ENCODE measurements around the gene ANKS6. TPM values are rescaled to one million over a fixed set of nuclear protein-coding genes. Genes with fewer than 3 reads are reported as not detected.

ANKS6 gene
- total and polyA plus RNA-seq, 9 donors: 10.2 to 17.1 (median 14.2) TPM

DNA sequence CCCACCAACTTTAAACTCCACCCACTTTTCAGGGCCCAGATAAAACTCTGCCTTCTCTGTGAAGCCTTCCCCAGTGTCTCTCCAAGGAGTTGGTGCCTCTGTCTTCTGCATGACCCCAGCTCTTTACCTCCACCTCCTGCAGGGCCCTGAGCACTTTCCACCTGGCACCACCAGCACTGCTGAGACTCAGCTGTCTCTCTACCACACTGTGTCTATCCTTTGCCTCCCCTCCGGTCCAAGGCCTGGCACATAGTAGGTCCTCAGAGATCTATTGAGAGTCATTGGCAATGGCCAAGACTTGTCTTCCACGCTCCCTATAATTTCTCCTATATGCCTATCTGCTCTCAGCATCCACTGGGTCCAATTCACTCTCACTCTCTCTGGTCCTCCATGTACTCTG lies 74.7 kb downstream of the ANKS6 start:
- DNase-seq: no peak
- 88% methylated on average over 2 of the region's 2 CpGs for WGBS (ENCODE audit: insufficient coverage)
- Histone ChIP-seq H3K27me3 (ENCODE audit: control insufficient read depth, insufficient read depth, low read length) (peaks cover 14% of the 10 kb centered on the region), H3K9me3 (replicated peaks; ENCODE audit: control insufficient read depth, low read depth, low read length) (no peaks in the 10 kb centered on the region), H3K36me3 (ENCODE audit: control insufficient read depth, insufficient read depth, low read length) (no peaks in the 10 kb centered on the region), H3K4me3 (ENCODE audit: low read length) (no peak overlapping the region), H3K4me1 (ENCODE audit: control insufficient read depth, insufficient read depth, low read length) (no peaks in the 10 kb centered on the region), H3K27ac (ENCODE audit: low read length) (no peak overlapping the region)

DNA sequence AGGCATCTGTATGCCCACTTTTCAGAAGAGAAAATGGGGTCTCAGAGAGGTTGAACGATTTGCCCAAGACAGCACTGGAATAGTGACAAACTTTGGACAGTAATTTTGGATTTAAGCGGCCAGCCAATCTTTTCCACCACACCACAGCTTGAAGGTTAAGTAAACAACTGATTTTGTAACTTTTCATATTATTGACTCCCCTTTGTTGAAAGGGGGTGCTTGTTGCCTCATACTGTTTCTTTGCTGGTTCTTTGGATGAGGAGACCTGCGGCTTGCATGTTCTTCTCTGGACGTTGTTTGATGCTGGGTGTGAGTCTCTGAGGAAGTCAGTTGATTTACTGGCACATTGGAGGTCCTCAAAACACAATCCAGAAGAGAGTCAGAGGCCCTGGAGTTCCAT lies 76.0 kb downstream of the ANKS6 start:
- no peaks in the 10 kb centered on the region for H3K36me3 ChIP-seq (ENCODE audit: control insufficient read depth, insufficient read depth, low read length)
- no CpG with 5 or more reads among the region's 4 CpGs for WGBS (ENCODE audit: insufficient coverage)
- no peaks in the 10 kb centered on the region for H3K4me1 ChIP-seq (ENCODE audit: control insufficient read depth, insufficient read depth, low read length)
- no peaks in the 10 kb centered on the region for H3K9me3 ChIP-seq (replicated peaks; ENCODE audit: control insufficient read depth, low read depth, low read length)
- no peak overlapping the region for H3K27ac ChIP-seq (ENCODE audit: low read length)
- peaks cover 14% of the 10 kb centered on the region for H3K27me3 ChIP-seq (ENCODE audit: control insufficient read depth, insufficient read depth, low read length)
- no peak for DNase-seq
- H3K4me3 ChIP-seq (ENCODE audit: low read length): no peak overlapping the region

DNA sequence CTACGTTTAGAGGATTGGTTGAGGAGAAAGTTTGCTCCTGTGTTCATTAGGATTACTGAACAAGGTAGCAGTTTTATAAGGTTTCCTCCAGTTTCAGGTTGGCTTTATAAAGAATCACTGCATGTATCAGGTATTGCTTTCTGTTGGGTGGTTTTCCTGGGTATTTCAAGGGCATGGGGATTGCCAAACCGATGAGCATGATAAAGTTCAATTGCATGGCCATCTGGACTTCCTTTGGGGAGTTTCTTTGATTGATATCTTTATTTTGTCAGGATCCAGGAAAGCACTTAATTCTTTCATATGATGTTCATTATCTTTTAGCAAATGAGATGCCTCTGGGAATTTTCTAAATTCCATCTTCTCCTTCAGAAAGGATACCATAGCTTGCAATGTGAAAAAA lies 77.3 kb downstream of the ANKS6 start:
- Histone ChIP-seq H3K4me3 (ENCODE audit: low read length) (no peak overlapping the region), H3K27ac (ENCODE audit: low read length) (no peak overlapping the region), H3K36me3 (ENCODE audit: control insufficient read depth, insufficient read depth, low read length) (no peaks in the 10 kb centered on the region), H3K9me3 (replicated peaks; ENCODE audit: control insufficient read depth, low read depth, low read length) (no peaks in the 10 kb centered on the region), H3K27me3 (ENCODE audit: control insufficient read depth, insufficient read depth, low read length) (peaks cover 15% of the 10 kb centered on the region), H3K4me1 (ENCODE audit: control insufficient read depth, insufficient read depth, low read length) (no peaks in the 10 kb centered on the region)
- DNase-seq: no peak
- 80% methylated on average over 1 of the region's 2 CpGs for WGBS (ENCODE audit: insufficient coverage)

DNA sequence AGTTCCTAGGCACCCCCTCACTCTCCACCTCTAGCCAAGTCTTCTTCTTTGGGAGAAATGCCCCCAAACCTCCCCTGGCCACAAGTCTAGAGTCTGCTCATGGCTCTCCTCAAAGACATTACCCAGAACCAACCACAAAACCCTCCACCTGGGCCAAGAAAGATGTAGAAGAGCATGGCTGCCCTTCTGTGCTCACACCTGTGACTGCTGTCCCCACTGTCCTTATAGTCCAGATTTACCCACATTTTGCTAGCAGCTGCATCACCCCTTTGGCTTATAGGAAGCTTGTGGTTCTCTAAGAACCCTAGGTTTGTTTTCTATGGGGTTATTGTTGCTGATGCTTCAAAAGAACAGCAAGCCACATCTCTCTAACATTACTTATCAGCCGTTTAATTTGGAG lies 81.5 kb downstream of the ANKS6 start:
- Histone ChIP-seq H3K4me3 (ENCODE audit: low read length) (no peak overlapping the region), H3K4me1 (ENCODE audit: control insufficient read depth, insufficient read depth, low read length) (no peaks in the 10 kb centered on the region), H3K36me3 (ENCODE audit: control insufficient read depth, insufficient read depth, low read length) (no peaks in the 10 kb centered on the region), H3K9me3 (replicated peaks; ENCODE audit: control insufficient read depth, low read depth, low read length) (no peaks in the 10 kb centered on the region), H3K27ac (ENCODE audit: low read length) (no peak overlapping the region), H3K27me3 (ENCODE audit: control insufficient read depth, insufficient read depth, low read length) (peaks cover 39% of the 10 kb centered on the region)
- 80% methylated on average over 1 of the region's 1 CpG for WGBS (ENCODE audit: insufficient coverage)
- DNase-seq: no peak

DNA sequence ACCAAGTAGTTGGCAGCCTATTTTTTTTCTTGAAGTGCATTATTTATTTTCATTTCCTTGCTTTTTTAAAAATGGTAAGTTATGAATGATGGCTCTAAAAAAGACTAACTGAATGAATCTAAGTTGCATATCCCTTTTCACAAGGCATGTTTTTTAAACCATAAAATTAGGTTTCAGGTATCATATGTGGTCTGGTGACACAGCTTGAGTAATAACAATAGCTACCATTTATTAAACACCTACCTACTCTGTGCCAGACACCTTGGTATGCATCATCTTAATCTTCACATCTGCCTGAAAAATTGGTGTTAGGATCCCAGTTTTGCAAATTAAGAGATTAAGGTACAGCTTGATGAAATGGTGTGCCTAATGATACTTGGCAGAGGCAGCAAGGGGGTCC lies 83.4 kb downstream of the ANKS6 start:
- Histone ChIP-seq H3K27me3 (ENCODE audit: control insufficient read depth, insufficient read depth, low read length) (peaks cover 48% of the 10 kb centered on the region), H3K9me3 (replicated peaks; ENCODE audit: control insufficient read depth, low read depth, low read length) (no peaks in the 10 kb centered on the region), H3K36me3 (ENCODE audit: control insufficient read depth, insufficient read depth, low read length) (no peaks in the 10 kb centered on the region), H3K27ac (ENCODE audit: low read length) (no peak overlapping the region), H3K4me1 (ENCODE audit: control insufficient read depth, insufficient read depth, low read length) (peaks cover 6% of the 10 kb centered on the region), H3K4me3 (ENCODE audit: low read length) (no peak overlapping the region)
- DNase-seq: no peak

DNA sequence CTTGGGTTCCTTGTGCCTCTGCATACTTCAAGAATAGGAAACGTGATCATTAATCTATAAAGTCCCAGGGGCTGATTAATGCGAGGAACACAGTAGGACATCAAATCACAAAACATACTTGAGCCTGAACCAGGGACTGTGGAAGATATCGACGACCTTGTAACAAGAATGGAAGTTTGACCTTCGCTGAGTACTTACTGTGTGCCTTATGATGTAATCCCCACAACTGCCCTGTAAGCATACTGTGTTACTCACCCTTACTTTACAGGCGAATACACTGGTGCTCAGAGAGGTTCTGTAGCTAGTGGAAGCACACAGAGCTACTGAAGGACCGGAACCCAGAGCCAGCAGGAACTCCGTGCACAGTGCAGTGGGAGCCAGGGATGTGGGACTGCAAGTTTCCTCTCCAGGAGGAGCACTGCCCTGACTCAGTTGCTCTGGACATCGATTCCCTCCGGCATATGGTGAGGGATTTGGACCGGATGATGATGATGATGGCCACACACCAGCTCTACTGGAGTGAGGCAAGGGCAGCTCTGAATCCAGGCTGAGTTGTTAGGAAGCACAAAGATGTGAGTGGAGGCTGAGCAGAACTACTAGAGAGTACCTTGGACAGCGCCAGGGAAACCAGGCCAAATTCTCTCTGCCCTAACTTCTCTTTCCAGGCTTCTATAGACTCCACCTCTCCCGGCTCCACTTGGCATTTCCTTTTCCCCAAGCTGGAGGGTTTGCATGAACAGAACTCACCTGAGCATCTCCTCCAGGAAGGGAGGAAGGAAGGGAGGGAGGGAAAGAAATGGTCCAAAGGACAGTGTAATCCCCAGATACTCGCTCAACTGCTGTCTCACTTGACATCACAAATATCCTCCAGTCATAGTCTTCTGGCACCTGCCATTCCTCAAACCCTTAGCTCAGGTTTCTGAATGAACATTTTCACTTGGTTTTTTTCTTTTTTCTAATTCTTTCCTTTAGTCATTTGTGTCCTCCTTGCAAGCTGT lies 86.1 kb downstream of the ANKS6 start:
- Histone ChIP-seq H3K27ac (ENCODE audit: low read length) (no peak overlapping the region), H3K4me3 (ENCODE audit: low read length) (no peak overlapping the region), H3K27me3 (ENCODE audit: control insufficient read depth, insufficient read depth, low read length) (peaks cover 68% of the 10 kb centered on the region), H3K36me3 (ENCODE audit: control insufficient read depth, insufficient read depth, low read length) (no peaks in the 10 kb centered on the region), H3K9me3 (replicated peaks; ENCODE audit: control insufficient read depth, low read depth, low read length) (no peaks in the 10 kb centered on the region), H3K4me1 (ENCODE audit: control insufficient read depth, insufficient read depth, low read length) (peaks cover 15% of the 10 kb centered on the region)
- WGBS (ENCODE audit: insufficient coverage): 83% methylated on average over 9 of the region's 14 CpGs
- DNase-seq: peak; percentile 75

DNA sequence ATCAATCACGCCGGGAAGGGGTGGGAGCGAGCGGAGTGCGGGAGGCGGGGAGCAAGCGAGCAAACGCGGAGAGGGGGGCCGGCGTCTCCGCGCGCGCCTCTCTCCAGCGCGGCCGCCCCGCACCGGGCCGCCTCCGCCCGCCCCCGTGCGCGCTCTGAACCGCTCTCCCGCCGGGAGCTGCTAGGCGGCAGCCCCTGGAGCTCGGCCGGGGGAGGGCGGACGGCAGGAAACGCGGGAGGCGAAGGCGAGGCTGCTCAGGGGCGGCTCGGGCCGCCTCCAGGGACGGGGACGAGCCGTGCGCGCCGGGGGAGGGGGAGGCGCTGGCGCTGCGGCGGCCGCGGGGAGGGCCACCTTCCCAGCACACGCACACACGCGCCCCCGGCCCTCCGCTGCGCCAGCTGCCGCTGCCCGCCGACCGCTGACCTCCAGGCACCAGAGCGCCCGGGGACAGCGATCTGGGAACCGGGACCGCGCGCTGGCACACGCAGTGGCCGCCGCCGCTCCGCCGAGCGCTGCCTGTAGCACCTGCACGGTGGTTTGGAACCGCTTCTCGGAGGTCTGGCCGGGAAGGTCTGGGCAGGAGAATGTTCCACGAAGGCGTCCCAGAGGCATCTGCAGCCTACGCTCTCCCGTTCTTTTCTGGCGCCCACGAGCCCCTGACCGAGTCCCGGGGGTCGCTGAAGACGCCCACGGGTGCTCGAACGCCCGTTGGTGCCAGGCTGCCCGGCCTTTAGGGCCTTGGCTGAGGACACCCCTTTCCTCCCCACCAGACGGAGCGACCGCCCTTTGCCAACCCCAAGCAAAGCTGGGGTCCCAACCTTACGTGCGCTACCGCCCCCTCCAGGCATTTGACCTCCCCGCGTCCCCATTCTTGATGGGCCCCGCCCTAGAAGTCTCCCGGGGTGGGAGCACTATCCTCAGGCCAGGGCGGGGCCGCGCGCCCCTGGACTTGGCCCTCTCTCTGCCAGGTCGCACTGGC lies 87.1 kb downstream of the ANKS6 start, which contains the start of gene GABBR2:
TSS of gene GABBR2 (minus strand) at position 3 of the 979 bp plus-strand sequence. CDS start 198 bp downstream, outside the sequence.
- WGBS (ENCODE audit: insufficient coverage): 1% methylated on average over 105 of the region's 111 CpGs
- Histone ChIP-seq H3K36me3 (ENCODE audit: control insufficient read depth, insufficient read depth, low read length) (no peaks in the 10 kb centered on the region), H3K27ac (ENCODE audit: low read length) (no peak within 1 kb of the TSS), H3K9me3 (replicated peaks; ENCODE audit: control insufficient read depth, low read depth, low read length) (no peaks in the 10 kb centered on the region), H3K4me1 (ENCODE audit: control insufficient read depth, insufficient read depth, low read length) (peaks cover 15% of the 10 kb centered on the region), H3K4me3 (ENCODE audit: low read length) (no peak within 1 kb of the TSS), H3K27me3 (ENCODE audit: control insufficient read depth, insufficient read depth, low read length) (peaks cover 65% of the 10 kb centered on the region)
- DNase-seq: no peak

DNA sequence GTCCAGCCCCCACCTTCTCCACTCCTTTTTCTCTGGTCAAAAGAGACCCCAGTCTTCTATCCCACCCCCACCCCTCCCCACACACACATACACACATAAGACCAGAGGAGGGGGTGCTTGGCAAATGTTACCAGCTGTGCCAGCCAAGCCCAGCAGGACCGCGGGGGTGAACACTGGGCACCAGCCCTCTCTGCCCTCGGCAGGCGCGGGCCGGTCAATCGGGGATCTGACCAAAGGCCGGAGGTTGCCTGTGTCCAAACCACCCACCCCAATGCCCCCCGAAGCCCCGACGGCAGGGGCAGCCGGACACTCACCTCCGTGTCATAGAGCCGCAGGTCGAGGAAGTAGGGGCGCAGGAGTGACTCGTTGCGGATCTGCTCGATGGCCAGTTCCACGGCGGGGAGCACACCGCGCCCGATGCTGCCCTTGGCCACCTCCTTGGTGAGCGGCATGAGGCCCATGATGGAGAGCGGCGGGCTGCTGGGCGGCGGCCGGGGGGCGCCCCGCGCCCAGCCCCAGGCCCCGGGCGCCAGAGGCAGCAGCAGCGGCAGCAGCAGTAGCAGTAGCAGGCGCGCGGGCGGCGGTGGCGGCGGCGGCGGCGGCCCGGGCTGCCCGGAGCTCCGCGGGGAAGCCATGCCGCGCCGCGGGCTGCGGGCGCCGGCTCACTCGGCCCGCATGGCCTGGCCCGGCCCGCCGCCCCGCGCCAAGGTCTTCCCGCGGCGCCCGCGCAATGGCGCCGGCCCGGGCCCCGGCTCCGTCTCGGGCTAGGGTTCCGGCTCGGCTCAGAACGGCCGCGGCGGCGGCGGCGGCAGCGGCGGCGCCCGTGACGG lies 88.0 kb downstream of the ANKS6 start:
- no peaks in the 10 kb centered on the region for H3K36me3 ChIP-seq (ENCODE audit: control insufficient read depth, insufficient read depth, low read length)
- H3K27me3 ChIP-seq (ENCODE audit: control insufficient read depth, insufficient read depth, low read length): peaks cover 65% of the 10 kb centered on the region
- H3K4me3 ChIP-seq (ENCODE audit: low read length): no peak overlapping the region
- H3K9me3 ChIP-seq (replicated peaks; ENCODE audit: control insufficient read depth, low read depth, low read length): no peaks in the 10 kb centered on the region
- WGBS (ENCODE audit: insufficient coverage): 2% methylated on average over 81 of the region's 89 CpGs
- no peak overlapping the region for H3K27ac ChIP-seq (ENCODE audit: low read length)
- DNase-seq: no peak
- peaks cover 15% of the 10 kb centered on the region for H3K4me1 ChIP-seq (ENCODE audit: control insufficient read depth, insufficient read depth, low read length)

DNA sequence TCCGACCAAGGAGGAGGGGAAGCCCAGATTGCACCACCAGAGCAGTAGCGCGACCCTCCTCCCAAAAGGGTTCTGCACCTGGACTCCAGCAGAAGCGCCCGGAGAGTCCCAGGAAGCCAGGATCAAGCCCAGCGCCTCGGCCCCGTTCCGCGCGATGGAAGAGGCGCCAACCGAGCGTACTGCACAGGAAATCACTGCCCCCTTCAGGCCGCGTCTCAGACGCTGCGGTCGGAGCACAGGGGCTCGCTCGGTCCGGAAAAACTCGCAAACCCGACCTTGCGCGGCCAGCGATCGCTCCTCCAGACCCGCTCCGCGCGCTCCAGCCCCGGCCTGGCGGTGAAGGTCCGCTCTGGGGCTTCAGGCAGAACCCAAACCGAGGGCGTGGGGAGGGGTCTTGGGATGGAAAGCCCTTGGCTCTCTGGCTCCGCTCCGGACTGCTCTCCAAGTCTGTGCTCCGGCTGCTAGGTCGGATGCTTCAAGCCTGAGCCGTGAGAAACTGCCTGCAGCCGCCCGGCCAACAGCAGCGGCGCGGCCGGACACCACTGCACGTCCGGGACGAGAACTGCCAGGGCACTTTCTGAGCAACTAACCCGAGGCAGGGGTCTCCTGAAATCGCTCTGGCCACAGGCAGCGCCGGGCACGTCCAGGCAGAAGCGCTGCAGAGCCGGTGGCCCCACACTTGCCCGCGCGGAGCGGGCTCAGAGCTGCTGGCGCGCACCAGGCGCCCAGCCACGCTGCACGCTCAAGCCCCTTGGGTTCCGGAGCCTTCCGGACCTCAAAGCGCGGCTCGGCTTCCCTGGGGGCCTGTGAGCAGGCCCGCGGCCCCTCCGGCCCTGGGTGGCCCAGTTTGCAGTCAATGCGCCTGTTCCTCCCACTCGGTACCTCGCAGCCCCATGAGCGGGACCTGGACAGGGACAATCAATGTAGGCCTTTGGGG lies 88.9 kb downstream of the ANKS6 start:
- Histone ChIP-seq H3K27ac (ENCODE audit: low read length) (no peak overlapping the region), H3K9me3 (replicated peaks; ENCODE audit: control insufficient read depth, low read depth, low read length) (no peaks in the 10 kb centered on the region), H3K36me3 (ENCODE audit: control insufficient read depth, insufficient read depth, low read length) (no peaks in the 10 kb centered on the region), H3K4me1 (ENCODE audit: control insufficient read depth, insufficient read depth, low read length) (peaks cover 15% of the 10 kb centered on the region), H3K4me3 (ENCODE audit: low read length) (no peak overlapping the region), H3K27me3 (ENCODE audit: control insufficient read depth, insufficient read depth, low read length) (peaks cover 67% of the 10 kb centered on the region)
- 4% methylated on average over 79 of the region's 79 CpGs for WGBS (ENCODE audit: insufficient coverage)
- peak; percentile 68 for DNase-seq

All from muscle of leg (tissue), 11 donors.